ENCODE measurements around the gene MARCHF3.

DNA sequence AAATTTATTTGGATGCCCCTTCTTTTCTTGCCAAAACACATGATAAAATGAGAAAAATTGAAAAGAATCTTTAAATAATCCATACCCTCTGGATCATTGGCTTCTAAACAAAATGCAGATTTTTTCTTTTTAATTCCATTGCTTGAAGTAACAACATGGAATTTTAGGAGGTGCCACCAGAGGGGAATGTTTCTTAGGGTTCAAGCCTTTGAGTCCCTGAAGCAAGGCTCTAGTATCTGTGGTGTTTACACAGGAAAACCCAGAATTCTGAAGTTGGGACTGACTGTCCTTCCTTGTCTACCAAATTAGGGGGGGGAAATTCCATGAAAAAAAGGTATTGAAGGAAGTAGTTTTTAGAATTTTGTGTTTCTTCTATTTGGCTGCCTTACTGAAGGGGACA lies 184.0 kb downstream of the MARCHF3 start:
- TF ChIP-seq CTCF (IDR thresholded peaks at IDR 0.05) (no peak), EP300 (IDR thresholded peaks at IDR 0.05) (no peak), POLR2A (IDR thresholded peaks at IDR 0.05) (no peak)

All from gastroesophageal sphincter (tissue), 3 donors.